Tibial nerve (tissue), 4 donors: ENCODE measurements around the gene ZBTB40. TPM values are rescaled to one million over a fixed set of nuclear protein-coding genes. Genes with fewer than 3 reads are reported as not detected.

ENCODE experiments used
- DNase-seq, 2 donors: peaks; one replicate each; pipeline ENCODE4 v3.0.0-alpha.2; 2019; ENCODE audit warnings: low spot score in 2 of 2
- H3K27ac ChIP-seq, 4 donors: fragments of 200-600 bp; sonication (generic) in 3 of 4; one replicate each; pipeline ENCODE4 v1.5.1; 2017 to 2019; ENCODE audit warnings: mild to moderate bottlenecking in 1 of 4
- H3K27me3 ChIP-seq, 2 donors: fragments of 200-600 bp; sonication (generic) in 1 of 2; one replicate each; pipeline versions ENCODE4 v1.5.1 to v1.6.0; 2017 to 2019
- H3K36me3 ChIP-seq, 3 donors: fragments of 200-600 bp; sonication (generic); one replicate each; pipeline ENCODE4 v1.5.1; 2018 to 2019
- H3K4me1 ChIP-seq, 4 donors: fragments of 200-600 bp; sonication (generic) in 3 of 4; one replicate each; pipeline ENCODE4 v1.5.1; 2017 to 2019
- H3K4me3 ChIP-seq, 4 donors: fragments of 200-600 bp; sonication (generic) in 3 of 4; one replicate each; pipeline ENCODE4 v1.5.1; 2017 to 2019; ENCODE audit warnings: mild to moderate bottlenecking in 1 of 4, moderate library complexity in 1 of 4
- H3K9me3 ChIP-seq, 4 donors: fragments of 200-600 bp; sonication (generic) in 3 of 4; one replicate each; pipeline ENCODE4 v1.5.1; 2017 to 2019
- EP300 ChIP-seq, 2 donors: sonication (generic); formaldehyde crosslinking; IDR thresholded peaks; one replicate each; pipeline ENCODE4 v1.6.1; 2017; ENCODE audit warnings: antibody characterized with exemption in 2 of 2, mild to moderate bottlenecking in 1 of 2
- POLR2A ChIP-seq, 2 donors: fragments of 450-650 bp; IDR thresholded peaks; one replicate each; pipeline ENCODE4 v1.6.1; 2017; ENCODE audit warnings: antibody characterized with exemption in 2 of 2, mild to moderate bottlenecking in 2 of 2, moderate library complexity in 2 of 2
- WGBS, 2 donors: methylation state at CpG; one replicate each; pipeline ENCODE4 v1.1.5; 2018; 5-methylcytosine and 5-hydroxymethylcytosine counted together
- total RNA-seq, 4 donors: library from RNA; depleted of rRNA; stranded (reverse); fragments of >200 nt; gene quantifications; one replicate each; pipeline ENCODE4 v1.1.0, GENCODE V29; 2016
- TF ChIP-seq, protein P1 (sequence below), 5 experiments: fragments of 200-600 bp in 3 of 5; fragments of 450-650 bp in 2 of 5; sonication (generic) in 3 of 5; IDR thresholded peaks; one replicate each; pipeline ENCODE4 v1.5.1; 2016 to 2019; ENCODE audit warnings: antibody characterized with exemption in 5 of 5, mild to moderate bottlenecking in 3 of 5, moderate library complexity in 2 of 5

The ZBTB40 gene
- total RNA-seq, 4 donors from 2014 or later: 17.8 to 21.2 (median 18.2) TPM

GRCh38 chr1:22465671-22466070 is 14.0 kb downstream of the ZBTB40 start:
- Histone ChIP-seq H3K27me3 (no peaks in the 10 kb centered on the region), H3K27ac (no peak overlapping the region), H3K4me1 (peaks cover 0 to 15% (median 4%) of the 10 kb centered on the region in 4 donors), H3K9me3 (peaks cover 0 to 10% (median 0%) of the 10 kb centered on the region in 4 donors), H3K36me3 (peaks cover 0 to 11% (median 0%) of the 10 kb centered on the region in 3 donors), H3K4me3 (no peak overlapping the region)
- TF ChIP-seq EP300 (IDR thresholded peaks at IDR 0.05) (no peak), POLR2A (IDR thresholded peaks at IDR 0.05) (no peak)
- TF ChIP-seq, protein P1, sequence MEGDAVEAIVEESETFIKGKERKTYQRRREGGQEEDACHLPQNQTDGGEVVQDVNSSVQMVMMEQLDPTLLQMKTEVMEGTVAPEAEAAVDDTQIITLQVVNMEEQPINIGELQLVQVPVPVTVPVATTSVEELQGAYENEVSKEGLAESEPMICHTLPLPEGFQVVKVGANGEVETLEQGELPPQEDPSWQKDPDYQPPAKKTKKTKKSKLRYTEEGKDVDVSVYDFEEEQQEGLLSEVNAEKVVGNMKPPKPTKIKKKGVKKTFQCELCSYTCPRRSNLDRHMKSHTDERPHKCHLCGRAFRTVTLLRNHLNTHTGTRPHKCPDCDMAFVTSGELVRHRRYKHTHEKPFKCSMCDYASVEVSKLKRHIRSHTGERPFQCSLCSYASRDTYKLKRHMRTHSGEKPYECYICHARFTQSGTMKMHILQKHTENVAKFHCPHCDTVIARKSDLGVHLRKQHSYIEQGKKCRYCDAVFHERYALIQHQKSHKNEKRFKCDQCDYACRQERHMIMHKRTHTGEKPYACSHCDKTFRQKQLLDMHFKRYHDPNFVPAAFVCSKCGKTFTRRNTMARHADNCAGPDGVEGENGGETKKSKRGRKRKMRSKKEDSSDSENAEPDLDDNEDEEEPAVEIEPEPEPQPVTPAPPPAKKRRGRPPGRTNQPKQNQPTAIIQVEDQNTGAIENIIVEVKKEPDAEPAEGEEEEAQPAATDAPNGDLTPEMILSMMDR (IDR thresholded peaks at IDR 0.05): no peak
- 82 to 95% methylated on average over 2 of the region's 2 CpGs for WGBS, 2 donors
- no peak for DNase-seq

GRCh38 chr1:22470227-22470626 is 18.6 kb downstream of the ZBTB40 start:
- H3K36me3 ChIP-seq: peaks cover 0 to 7% (median 0%) of the 10 kb centered on the region in 3 donors
- peaks cover 0 to 5% (median 0%) of the 10 kb centered on the region in 4 donors for H3K9me3 ChIP-seq
- WGBS, 2 donors: 63 to 67% methylated on average over 4 of the region's 4 CpGs
- H3K4me1 ChIP-seq: peaks cover 0 to 41% (median 6%) of the 10 kb centered on the region in 4 donors
- no peak overlapping the region for H3K27ac ChIP-seq
- H3K4me3 ChIP-seq: no peak overlapping the region
- no peak for DNase-seq
- TF ChIP-seq POLR2A (IDR thresholded peaks at IDR 0.05): no peak
- no peak for TF ChIP-seq EP300 (IDR thresholded peaks at IDR 0.05)
- TF ChIP-seq, protein P1 (IDR thresholded peaks at IDR 0.05): no peak
- no peaks in the 10 kb centered on the region for H3K27me3 ChIP-seq

- TF ChIP-seq POLR2A (IDR thresholded peaks at IDR 0.05) (no peak), EP300 (IDR thresholded peaks at IDR 0.05) (no peak)
- TF ChIP-seq, protein P1 (IDR thresholded peaks at IDR 0.05): no peak
- Histone ChIP-seq H3K9me3 (no peaks in the 10 kb centered on the region), H3K36me3 (no peaks in the 10 kb centered on the region), H3K4me3 (no peak overlapping the region), H3K27me3 (no peaks in the 10 kb centered on the region), H3K27ac (no peak overlapping the region), H3K4me1 (peaks cover 0 to 41% (median 6%) of the 10 kb centered on the region in 4 donors)
- peak; percentile 26 to 71 for DNase-seq
- 55 to 64% methylated on average over 2 of the region's 2 CpGs for WGBS, 2 donors
Measured at GRCh38 chr1:22471078-22471477, 19.4 kb downstream of the ZBTB40 start.

DNA sequence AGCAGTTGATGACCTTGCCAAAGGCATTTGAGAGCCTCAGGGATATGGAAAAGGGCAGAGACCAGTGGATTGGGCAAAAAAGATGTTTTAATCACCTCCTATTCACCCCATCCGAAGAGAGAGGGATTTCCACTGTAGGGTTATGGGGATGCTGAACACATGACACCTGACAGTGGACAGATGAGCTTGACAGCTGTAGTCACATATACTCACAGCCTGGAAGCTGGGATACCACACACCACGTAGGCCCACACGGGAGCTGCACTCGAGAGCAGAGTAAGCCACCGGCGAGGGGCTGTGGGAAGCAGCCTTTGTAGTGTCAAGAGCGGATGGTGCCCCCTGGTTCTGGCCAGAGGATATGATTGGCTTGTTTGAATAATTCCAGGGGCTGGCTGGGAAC is 20.0 kb downstream of the ZBTB40 start:
- no peak for DNase-seq
- WGBS, 2 donors: 85 to 94% methylated on average over 7 of the region's 7 CpGs
- Histone ChIP-seq H3K36me3 (no peaks in the 10 kb centered on the region), H3K9me3 (no peaks in the 10 kb centered on the region), H3K27ac (no peak overlapping the region), H3K4me3 (no peak overlapping the region), H3K4me1 (peaks cover 0 to 41% (median 6%) of the 10 kb centered on the region in 4 donors), H3K27me3 (no peaks in the 10 kb centered on the region)
- TF ChIP-seq, protein P1 (IDR thresholded peaks at IDR 0.05): no peak
- TF ChIP-seq EP300 (IDR thresholded peaks at IDR 0.05): no peak
- TF ChIP-seq POLR2A (IDR thresholded peaks at IDR 0.05): no peak

GRCh38 chr1:22472596-22472995 is 20.9 kb downstream of the ZBTB40 start:
- no peaks in the 10 kb centered on the region for H3K36me3 ChIP-seq
- H3K27ac ChIP-seq: no peak overlapping the region
- no peaks in the 10 kb centered on the region for H3K27me3 ChIP-seq
- TF ChIP-seq EP300 (IDR thresholded peaks at IDR 0.05) (no peak), POLR2A (IDR thresholded peaks at IDR 0.05) (no peak)
- TF ChIP-seq, protein P1 (IDR thresholded peaks at IDR 0.05): no peak
- DNase-seq: no peak
- H3K4me1 ChIP-seq: peaks cover 0 to 41% (median 6%) of the 10 kb centered on the region in 4 donors
- 84 to 87% methylated on average over 2 of the region's 2 CpGs for WGBS, 2 donors
- H3K4me3 ChIP-seq: no peak overlapping the region
- H3K9me3 ChIP-seq: no peaks in the 10 kb centered on the region
